Astrocyte of the spinal cord (primary cell): ENCODE data around the gene SGPL1.

Experiments used
- DNase-seq: peaks from one replicate; pipeline ENCODE4 v3.0.0; 2011; ENCODE audit warnings: low read depth, low spot score
- H3K4me3 ChIP-seq: 2 replicates; pipeline ENCODE4 v1.5.1; 2011; ENCODE audit warnings: low read depth, mild to moderate bottlenecking, low read length, moderate library complexity
- CTCF ChIP-seq: IDR thresholded peaks from 2 replicates; pipeline ENCODE4 v1.5.1; 2012; ENCODE audit warnings: low read depth, mild to moderate bottlenecking, low read length, inconsistent platforms
- in situ Hi-C: cut with HindIII; loops from 2 replicates; pipeline ENCODE4 v1.10.0; 2017; ENCODE audit warnings: low sequenced_read_pairs

The SGPL1 gene

GRCh38 chr10:70920519-70920918 is 104.8 kb downstream of the SGPL1 start:
- TF ChIP-seq CTCF: no peak
- no peak overlapping the region for H3K4me3 ChIP-seq
- in situ Hi-C loops: no loop called here
- DNase-seq: no peak

- TF ChIP-seq CTCF: no peak
- no peak overlapping the region for H3K4me3 ChIP-seq
- in situ Hi-C loops: no loop called here
- no peak for DNase-seq
Measured at GRCh38 chr10:70921285-70921684, 105.5 kb downstream of the SGPL1 start.

GRCh38 chr10:70923696-70924095 is 107.9 kb downstream of the SGPL1 start:
- no peak for DNase-seq
- in situ Hi-C loops: no loop called here
- no peak overlapping the region for H3K4me3 ChIP-seq
- no peak for TF ChIP-seq CTCF

- H3K4me3 ChIP-seq: no peak overlapping the region
- TF ChIP-seq CTCF: peak; percentile 95
- in situ Hi-C loops: no loop called here
- DNase-seq: peak; percentile 12
Measured at GRCh38 chr10:70925377-70926225, 109.9 kb downstream of the SGPL1 start.

- no peak for DNase-seq
- in situ Hi-C loops: no loop called here
- TF ChIP-seq CTCF: no peak
- H3K4me3 ChIP-seq: no peak overlapping the region
Measured at GRCh38 chr10:70926226-70927000, 110.7 kb downstream of the SGPL1 start.

- TF ChIP-seq CTCF: no peak
Measured at GRCh38 chr10:70927189-70927943, 111.6 kb downstream of the SGPL1 start.

More at GRCh38 chr10:70927189-70927943, 111.6 kb downstream of the SGPL1 start:
- H3K4me3 ChIP-seq: no peak overlapping the region
- no peak for DNase-seq
- in situ Hi-C loops: no loop called here
